HEK293 (cell line): ENCODE measurements around the gene ZNF556.

ENCODE experiments used
- BCL11B ChIP-seq: fragments of 450-650 bp; formaldehyde crosslinking; IDR thresholded peaks from 2 replicates; pipeline ENCODE4 v1.5.1; 2016; ENCODE audit warnings: low read depth, missing biosample characterization, missing genetic modification characterization
- ZNF433 ChIP-seq: fragments of 450-650 bp; formaldehyde crosslinking; IDR thresholded peaks from 2 replicates; pipeline ENCODE4 v1.5.1; 2016; ENCODE audit warnings: missing biosample characterization, missing genetic modification characterization, low read depth
- ZNF521 ChIP-seq: fragments of 450-650 bp; formaldehyde crosslinking; IDR thresholded peaks from 2 replicates; pipeline ENCODE4 v1.5.1; 2017; ENCODE audit warnings: missing biosample characterization, mild to moderate bottlenecking, missing genetic modification characterization
- TF ChIP-seq, protein P1 (sequence below): fragments of 450-650 bp; formaldehyde crosslinking; IDR thresholded peaks from 2 replicates; pipeline ENCODE4 v1.5.1; 2016; ENCODE audit warnings: missing biosample characterization, missing genetic modification characterization

DNA sequence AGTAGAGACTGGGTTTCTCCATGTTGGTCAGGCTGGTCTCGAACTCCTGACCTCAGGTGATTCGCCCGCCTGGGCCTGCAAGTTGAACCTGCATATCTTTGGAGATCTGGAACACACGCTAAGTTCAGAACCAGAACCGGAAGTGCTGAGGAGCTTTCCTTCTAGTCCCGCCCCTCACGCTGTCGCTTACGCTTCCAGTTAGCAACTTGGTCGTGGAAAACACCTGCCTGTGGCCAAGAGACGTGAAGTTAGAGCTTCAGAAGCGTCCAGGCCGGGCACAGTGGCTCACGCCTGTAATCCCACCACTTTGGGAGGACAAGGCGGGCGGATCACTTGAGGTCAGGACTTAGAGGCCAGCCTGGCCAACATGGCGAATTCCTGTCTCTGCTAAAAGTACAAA is 18.6 kb downstream of the ZNF556 start:
- TF ChIP-seq, protein P1, sequence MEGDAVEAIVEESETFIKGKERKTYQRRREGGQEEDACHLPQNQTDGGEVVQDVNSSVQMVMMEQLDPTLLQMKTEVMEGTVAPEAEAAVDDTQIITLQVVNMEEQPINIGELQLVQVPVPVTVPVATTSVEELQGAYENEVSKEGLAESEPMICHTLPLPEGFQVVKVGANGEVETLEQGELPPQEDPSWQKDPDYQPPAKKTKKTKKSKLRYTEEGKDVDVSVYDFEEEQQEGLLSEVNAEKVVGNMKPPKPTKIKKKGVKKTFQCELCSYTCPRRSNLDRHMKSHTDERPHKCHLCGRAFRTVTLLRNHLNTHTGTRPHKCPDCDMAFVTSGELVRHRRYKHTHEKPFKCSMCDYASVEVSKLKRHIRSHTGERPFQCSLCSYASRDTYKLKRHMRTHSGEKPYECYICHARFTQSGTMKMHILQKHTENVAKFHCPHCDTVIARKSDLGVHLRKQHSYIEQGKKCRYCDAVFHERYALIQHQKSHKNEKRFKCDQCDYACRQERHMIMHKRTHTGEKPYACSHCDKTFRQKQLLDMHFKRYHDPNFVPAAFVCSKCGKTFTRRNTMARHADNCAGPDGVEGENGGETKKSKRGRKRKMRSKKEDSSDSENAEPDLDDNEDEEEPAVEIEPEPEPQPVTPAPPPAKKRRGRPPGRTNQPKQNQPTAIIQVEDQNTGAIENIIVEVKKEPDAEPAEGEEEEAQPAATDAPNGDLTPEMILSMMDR (tag by site-specific recombination) = no peak
- TF ChIP-seq ZNF433 (no peak), ZNF521 (no peak), BCL11B (tag by site-specific recombination) (no peak)
